ENCODE results near the gene LHFPL3.

DNA sequence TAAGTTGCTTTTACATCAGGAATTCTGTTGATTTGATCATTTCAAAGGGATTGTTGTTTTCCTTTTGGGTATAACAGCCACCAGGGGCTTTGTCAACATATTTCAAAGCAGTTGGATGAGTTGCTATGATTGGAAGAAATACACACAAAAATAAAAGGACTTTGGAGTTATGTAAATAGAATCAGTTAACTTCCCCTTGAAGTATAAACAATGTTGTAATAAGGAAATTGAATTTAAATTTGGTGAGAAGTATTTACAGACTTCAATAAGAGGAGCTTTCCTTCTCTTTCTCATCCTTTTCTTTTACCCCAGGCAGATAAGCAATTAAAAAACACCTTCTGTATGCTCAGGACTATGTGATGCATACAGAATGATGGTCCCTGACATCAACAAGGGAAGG is 199.7 kb downstream of the LHFPL3 start:
- TF ChIP-seq, protein P1, sequence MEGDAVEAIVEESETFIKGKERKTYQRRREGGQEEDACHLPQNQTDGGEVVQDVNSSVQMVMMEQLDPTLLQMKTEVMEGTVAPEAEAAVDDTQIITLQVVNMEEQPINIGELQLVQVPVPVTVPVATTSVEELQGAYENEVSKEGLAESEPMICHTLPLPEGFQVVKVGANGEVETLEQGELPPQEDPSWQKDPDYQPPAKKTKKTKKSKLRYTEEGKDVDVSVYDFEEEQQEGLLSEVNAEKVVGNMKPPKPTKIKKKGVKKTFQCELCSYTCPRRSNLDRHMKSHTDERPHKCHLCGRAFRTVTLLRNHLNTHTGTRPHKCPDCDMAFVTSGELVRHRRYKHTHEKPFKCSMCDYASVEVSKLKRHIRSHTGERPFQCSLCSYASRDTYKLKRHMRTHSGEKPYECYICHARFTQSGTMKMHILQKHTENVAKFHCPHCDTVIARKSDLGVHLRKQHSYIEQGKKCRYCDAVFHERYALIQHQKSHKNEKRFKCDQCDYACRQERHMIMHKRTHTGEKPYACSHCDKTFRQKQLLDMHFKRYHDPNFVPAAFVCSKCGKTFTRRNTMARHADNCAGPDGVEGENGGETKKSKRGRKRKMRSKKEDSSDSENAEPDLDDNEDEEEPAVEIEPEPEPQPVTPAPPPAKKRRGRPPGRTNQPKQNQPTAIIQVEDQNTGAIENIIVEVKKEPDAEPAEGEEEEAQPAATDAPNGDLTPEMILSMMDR (IDR thresholded peaks at IDR 0.05), result no peak
- no peak for TF ChIP-seq POLR2A (IDR thresholded peaks at IDR 0.05)

All from right lobe of liver (tissue), 4 donors.